Activated CD8-positive, alpha-beta T cell treated with anti-CD3 and anti-CD28 coated beads for 36 hours (primary cell): Measurements from ENCODE around the gene ZSCAN25. TPM values are rescaled to one million over a fixed set of nuclear protein-coding genes. Genes with fewer than 3 reads are reported as not detected.
A peak's percentile ranks its signal among the peaks of the same experiment; 100 is the strongest.

Source experiments
- ATAC-seq: fragments of 200-7000 bp; cut with Tn5 transposase; one replicate; pipeline ENCODE4 v1.10.0; 2021; ENCODE audit warnings: mild to moderate bottlenecking, moderate library complexity
- CTCF ChIA-PET: fragments of 350-600 bp; sonication (Branson Sonifier 250); formaldehyde crosslinking; loops from one replicate; lab custom pipeline; 2021; ENCODE audit warnings: antibody characterized with exemption; lab: Charles Lee
- POLR2A ChIA-PET: fragments of 350-600 bp; sonication (Branson Sonifier 250); formaldehyde crosslinking; loops from one replicate; lab custom pipeline; 2021; ENCODE audit warnings: antibody characterized with exemption; lab: Charles Lee
- DNase-seq: peaks from one replicate; pipeline ENCODE4 v3.0.0-alpha.2; 2020
- H3K27ac Mint-ChIP-seq: one replicate; pipeline ENCODE4 v1.8.0; 2021; ENCODE audit warnings: mild to moderate bottlenecking, mixed read lengths
- H3K27me3 Mint-ChIP-seq: one replicate; pipeline ENCODE4 v1.8.0; 2021; ENCODE audit warnings: mixed read lengths
- H3K36me3 Mint-ChIP-seq: one replicate; pipeline ENCODE4 v1.8.0; 2021; ENCODE audit warnings: low read depth, mixed read lengths
- H3K4me1 Mint-ChIP-seq: one replicate; pipeline ENCODE4 v1.8.0; 2021; ENCODE audit warnings: low read depth, mixed read lengths
- H3K4me3 Mint-ChIP-seq: one replicate; pipeline ENCODE4 v1.8.0; 2021; ENCODE audit warnings: mild to moderate bottlenecking, moderate library complexity, mixed read lengths
- H3K9me3 Mint-ChIP-seq: one replicate; pipeline ENCODE4 v1.8.0; 2021; ENCODE audit warnings: mixed read lengths
- intact Hi-C: fragments of 100-400 bp; cut with micrococcal nuclease; formaldehyde crosslinking; loops from one replicate; pipeline ENCODE4 v1.10.0; 2022
- total RNA-seq, 2 experiments: library from RNA; stranded (reverse); gene quantifications; one replicate each; pipeline ENCODE4 v1.2.3, GENCODE V29; 2021
- TF ChIP-seq, protein P1 (sequence below): fragments of 200-600 bp; IDR thresholded peaks from one replicate; pipeline ENCODE4 v1.8.0; 2022; ENCODE audit warnings: antibody characterized with exemption, mild to moderate bottlenecking

The ZSCAN25 gene
- total RNA-seq, 2 experiments from 2014 or later = 31.8 to 35.8 TPM

- POLR2A ChIA-PET = interaction anchor here (1.0 to 3.6 kb wide), 10 partner anchors 9 to 399 kb away, joined by 3 to 23 read pairs (median 6); partner anchors contain the start of genes ATP5MF, TMEM225B, ZKSCAN5 and ZNF655
- Mint-ChIP-seq H3K36me3 (peaks cover 42% of the 10 kb centered on the region), H3K4me1 (peaks cover 42% of the 10 kb centered on the region), H3K4me3 (peak overlapping the region; percentile 94), H3K27ac (peak overlapping the region; percentile 98), H3K9me3 (no peaks in the 10 kb centered on the region), H3K27me3 (no peaks in the 10 kb centered on the region)
- TF ChIP-seq, protein P1, sequence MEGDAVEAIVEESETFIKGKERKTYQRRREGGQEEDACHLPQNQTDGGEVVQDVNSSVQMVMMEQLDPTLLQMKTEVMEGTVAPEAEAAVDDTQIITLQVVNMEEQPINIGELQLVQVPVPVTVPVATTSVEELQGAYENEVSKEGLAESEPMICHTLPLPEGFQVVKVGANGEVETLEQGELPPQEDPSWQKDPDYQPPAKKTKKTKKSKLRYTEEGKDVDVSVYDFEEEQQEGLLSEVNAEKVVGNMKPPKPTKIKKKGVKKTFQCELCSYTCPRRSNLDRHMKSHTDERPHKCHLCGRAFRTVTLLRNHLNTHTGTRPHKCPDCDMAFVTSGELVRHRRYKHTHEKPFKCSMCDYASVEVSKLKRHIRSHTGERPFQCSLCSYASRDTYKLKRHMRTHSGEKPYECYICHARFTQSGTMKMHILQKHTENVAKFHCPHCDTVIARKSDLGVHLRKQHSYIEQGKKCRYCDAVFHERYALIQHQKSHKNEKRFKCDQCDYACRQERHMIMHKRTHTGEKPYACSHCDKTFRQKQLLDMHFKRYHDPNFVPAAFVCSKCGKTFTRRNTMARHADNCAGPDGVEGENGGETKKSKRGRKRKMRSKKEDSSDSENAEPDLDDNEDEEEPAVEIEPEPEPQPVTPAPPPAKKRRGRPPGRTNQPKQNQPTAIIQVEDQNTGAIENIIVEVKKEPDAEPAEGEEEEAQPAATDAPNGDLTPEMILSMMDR = no peak
- intact Hi-C loops = no loop called here
- CTCF ChIA-PET = interaction anchor here (0.7 to 2.4 kb wide), 5 partner anchors 10 to 303 kb away, joined by 3 to 12 read pairs (median 4); partner anchors contain the start of genes TMEM225B and TRIM4
- DNase-seq (no peak), ATAC-seq (no peak)
Measured at GRCh38 chr7:99615989-99616358, 772 bp upstream of the ZSCAN25 start.

- intact Hi-C loops = no loop called here
- ATAC-seq (no peak), DNase-seq (no peak)
- ChIA-PET POLR2A (interaction anchor here (0.6 to 3.6 kb wide), 10 partner anchors 12 to 397 kb away, joined by 3 to 23 read pairs (median 4); partner anchors contain the start of genes TRIM4, ZKSCAN5 and ZNF655), CTCF (interaction anchor here (1.3 to 2.4 kb wide), 4 partner anchors 8 to 17 kb away, joined by 3 to 12 read pairs (median 4); no protein-coding TSS in a partner anchor)
- H3K9me3 Mint-ChIP-seq = no peaks in the 10 kb centered on the region
- peak overlapping the region; percentile 98 for H3K27ac Mint-ChIP-seq
- H3K4me3 Mint-ChIP-seq = peak overlapping the region; percentile 94
- no peaks in the 10 kb centered on the region for H3K27me3 Mint-ChIP-seq
- TF ChIP-seq, protein P1 = no peak
- H3K36me3 Mint-ChIP-seq = peaks cover 54% of the 10 kb centered on the region
- peaks cover 55% of the 10 kb centered on the region for H3K4me1 Mint-ChIP-seq
Measured at GRCh38 chr7:99617192-99617781, 541 bp downstream of the ZSCAN25 start.

GRCh38 chr7:99618726-99619125 lies 2.0 kb downstream of the ZSCAN25 start:
- POLR2A ChIA-PET = interaction anchor here (1.3 kb wide), 1 partner anchor 22 kb away, joined by 3 read pairs; no protein-coding TSS in a partner anchor

DNA sequence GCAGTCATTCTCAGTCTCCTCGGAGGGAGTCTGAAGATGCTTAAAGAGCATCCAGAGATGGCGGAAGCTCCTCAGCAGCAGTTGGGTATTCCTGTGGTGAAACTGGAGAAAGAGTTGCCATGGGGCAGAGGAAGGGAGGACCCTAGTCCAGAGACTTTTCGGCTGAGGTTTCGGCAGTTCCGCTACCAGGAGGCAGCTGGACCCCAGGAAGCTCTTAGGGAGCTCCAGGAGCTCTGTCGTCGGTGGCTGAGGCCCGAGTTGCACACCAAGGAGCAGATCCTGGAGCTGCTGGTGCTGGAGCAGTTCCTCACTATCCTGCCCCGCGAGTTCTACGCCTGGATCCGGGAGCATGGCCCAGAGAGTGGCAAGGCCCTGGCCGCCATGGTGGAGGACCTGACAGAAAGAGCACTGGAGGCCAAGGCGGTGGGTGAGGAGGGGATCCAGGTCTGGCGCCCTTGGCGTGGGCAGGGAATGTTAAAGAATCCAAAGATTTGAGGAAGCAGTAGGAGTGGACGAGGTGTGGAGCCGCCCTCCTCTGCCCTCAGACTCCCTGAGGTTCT lies 2.9 kb downstream of the ZSCAN25 start:
- Mint-ChIP-seq H3K27me3 (no peaks in the 10 kb centered on the region), H3K27ac (peak overlapping the region; percentile 98), H3K4me1 (peaks cover 77% of the 10 kb centered on the region), H3K9me3 (no peaks in the 10 kb centered on the region), H3K4me3 (no peak overlapping the region), H3K36me3 (peaks cover 76% of the 10 kb centered on the region)
- ChIA-PET POLR2A (interaction anchor here (1.3 kb wide), 1 partner anchor 22 kb away, joined by 3 read pairs; no protein-coding TSS in a partner anchor), CTCF (interaction anchor here (1.5 kb wide), 1 partner anchor 12 kb away, joined by 4 read pairs; no protein-coding TSS in a partner anchor)
- ATAC-seq (no peak), DNase-seq (no peak)
- TF ChIP-seq, protein P1 = no peak
- intact Hi-C loops = no loop called here

More at GRCh38 chr7:99618726-99619125, 2.0 kb downstream of the ZSCAN25 start:
- Mint-ChIP-seq H3K4me3 (peak overlapping the region; percentile 94), H3K27ac (peak overlapping the region; percentile 98), H3K9me3 (no peaks in the 10 kb centered on the region), H3K36me3 (peaks cover 68% of the 10 kb centered on the region), H3K4me1 (peaks cover 69% of the 10 kb centered on the region), H3K27me3 (no peaks in the 10 kb centered on the region)
- intact Hi-C loops = no loop called here
- TF ChIP-seq, protein P1 = no peak
- ATAC-seq (no peak), DNase-seq (no peak)
- CTCF ChIA-PET = interaction anchor here (1.1 kb wide), 1 partner anchor 13 kb away, joined by 3 read pairs; no protein-coding TSS in a partner anchor
